Measurements from ENCODE around the gene ZNF674. TPM values are rescaled to one million over a fixed set of nuclear protein-coding genes. Genes with fewer than 3 reads are reported as not detected.
"Not testable (repeated sequence)": the region's sequence is repeated elsewhere in the genome, so short reads cannot be mapped to it uniquely, and the experiment has no call there.

ZNF674 gene
- polyA plus RNA-seq, 2 of the 4 experiments (the other 2 are of a cell fraction), result 2.6 to 6.3 TPM

GRCh38 chrX:46543441-46543840 is 1.8 kb downstream of the ZNF674 start (continued):
- TF ChIP-seq RCOR1 (IDR thresholded peaks at IDR 0.05; ENCODE audit: low read depth, low read length), result no peak
- TF ChIP-seq NPAS2 (CRISPR knock-in tag; IDR thresholded peaks at IDR 0.05; ENCODE audit: borderline replicate concordance), result no peak
- no peak for TF ChIP-seq ESRRA (IDR thresholded peaks at IDR 0.05; ENCODE audit: borderline replicate concordance, low read length)
- no peak for TF ChIP-seq ZSCAN20 (CRISPR knock-in tag; IDR thresholded peaks at IDR 0.05)
- no peak for TF ChIP-seq ZNF302 (CRISPR knock-in tag; IDR thresholded peaks at IDR 0.05)
- TF ChIP-seq CHD4 (IDR thresholded peaks at IDR 0.05; ENCODE audit: borderline replicate concordance), result no peak
- no peak for TF ChIP-seq HOXA7 (CRISPR knock-in tag; IDR thresholded peaks at IDR 0.05)
- TF ChIP-seq HEYL (CRISPR knock-in tag; IDR thresholded peaks at IDR 0.05), result no peak

GRCh38 chrX:46531442-46531841 is 13.8 kb downstream of the ZNF674 start:
- ChIA-PET POLR2A (no interaction called here), CTCF (no interaction called here)
- TF ChIP-seq MAZ (IDR thresholded peaks at IDR 0.05; ENCODE audit: borderline replicate concordance, low read depth, low read length) (no peak), NFE2L2 (conservative IDR thresholded peaks at IDR 0.05; ENCODE audit: low read length) (no peak), MAFK (IDR thresholded peaks at IDR 0.05; ENCODE audit: partially characterized antibody) (no peak), RARB (CRISPR knock-in tag; IDR thresholded peaks at IDR 0.05) (no peak), TP53 (CRISPR knock-in tag; IDR thresholded peaks at IDR 0.05) (no peak), CEBPB (IDR thresholded peaks at IDR 0.05) (no peak), E2F6 (IDR thresholded peaks at IDR 0.05; ENCODE audit: borderline replicate concordance, low read depth) (no peak), KDM5A (IDR thresholded peaks at IDR 0.05) (no peak), CBX2 (IDR thresholded peaks at IDR 0.05; ENCODE audit: borderline replicate concordance, low read depth) (no peak), ELK1 (IDR thresholded peaks at IDR 0.05; ENCODE audit: low read depth, low read length) (no peak), RFX5 (IDR thresholded peaks at IDR 0.05) (no peak), POLR2A (IDR thresholded peaks at IDR 0.05; ENCODE audit: low read length) (no peak), HOXB13 (CRISPR knock-in tag; IDR thresholded peaks at IDR 0.05; ENCODE audit: low read depth) (no peak), SREBF2 (IDR thresholded peaks at IDR 0.05) (no peak), FOSL2 (IDR thresholded peaks at IDR 0.05) (no peak), FOSL2 (CRISPR knock-in tag; IDR thresholded peaks at IDR 0.05) (no peak), HOXA7 (CRISPR knock-in tag; IDR thresholded peaks at IDR 0.05) (no peak), RCOR1 (IDR thresholded peaks at IDR 0.05; ENCODE audit: low read depth, low read length) (no peak), EHMT2 (IDR thresholded peaks at IDR 0.05; ENCODE audit: low read depth) (no peak), NR3C1 (IDR thresholded peaks at IDR 0.05) (no peak)
- no peak overlapping the region for H3K4me3 ChIP-seq
- 45% methylated on average over 2 of the region's 3 CpGs for WGBS (ENCODE audit: missing lambda C conversion rate)
- H3K4me1 ChIP-seq, result no peaks in the 10 kb centered on the region
- ATAC-seq, result no peak
- H3K9me3 ChIP-seq, result no peaks in the 10 kb centered on the region
- H3K27ac ChIP-seq, result no peak overlapping the region
- FAIRE-seq, result no peak
- DNase-seq (ENCODE audit: low read depth in 1 of 2, low spot score in 1 of 2), result no peak
- H3K4me2 ChIP-seq, result no peak overlapping the region

- H3K4me2 ChIP-seq; ATAC-seq; H3K9me3 ChIP-seq; H3K4me1 ChIP-seq; H3K27ac ChIP-seq; FAIRE-seq; DNase-seq (ENCODE audit: low read depth in 1 of 2, low spot score in 1 of 2); POLR2A ChIA-PET; H3K4me3 ChIP-seq: not testable (repeated sequence)
- CTCF ChIA-PET, result interaction anchor here (0.9 kb wide), 1 partner anchor 155 kb away, joined by 3 read pairs; no protein-coding TSS in a partner anchor
- WGBS (ENCODE audit: missing lambda C conversion rate), result 57% methylated on average over 1 of the region's 1 CpG
These were observed 14.8 kb downstream of the ZNF674 start for GRCh38 chrX:46530404-46530908.

- not testable (repeated sequence) for ATAC-seq; DNase-seq (ENCODE audit: low read depth in 1 of 2, low spot score in 1 of 2)
- CTCF ChIA-PET, result interaction anchor here (0.9 kb wide), 1 partner anchor 155 kb away, joined by 3 read pairs; no protein-coding TSS in a partner anchor
These were observed 15.3 kb downstream of the ZNF674 start for GRCh38 chrX:46529740-46530403.

GRCh38 chrX:46528640-46529039 is 16.6 kb downstream of the ZNF674 start:
- H3K4me1 ChIP-seq; H3K9me3 ChIP-seq; H3K4me3 ChIP-seq; POLR2A ChIA-PET; ATAC-seq; H3K4me2 ChIP-seq; DNase-seq (ENCODE audit: low read depth in 1 of 2, low spot score in 1 of 2); CTCF ChIA-PET; FAIRE-seq; H3K27ac ChIP-seq: not testable (repeated sequence)
- WGBS (ENCODE audit: missing lambda C conversion rate), result 100% methylated on average over 1 of the region's 6 CpGs

More at GRCh38 chrX:46529740-46530403, 15.3 kb downstream of the ZNF674 start:
- H3K4me1 ChIP-seq, H3K27ac ChIP-seq, POLR2A ChIA-PET, FAIRE-seq, H3K4me2 ChIP-seq, H3K4me3 ChIP-seq, H3K9me3 ChIP-seq: not testable (repeated sequence)
- 94% methylated on average over 8 of the region's 12 CpGs for WGBS (ENCODE audit: missing lambda C conversion rate)
